Stimulated activated CD4-positive, alpha-beta T cell treated with anti-CD3 and anti-CD28 coated beads, Interleukin-4, amount 100 ng/mL, for 1 hour (primary cell): ENCODE data around the gene DPH1.

Experiments used
- DNase-seq: peaks from one replicate; pipeline ENCODE4 v3.0.0-alpha.2; 2020

Gene DPH1

DNA sequence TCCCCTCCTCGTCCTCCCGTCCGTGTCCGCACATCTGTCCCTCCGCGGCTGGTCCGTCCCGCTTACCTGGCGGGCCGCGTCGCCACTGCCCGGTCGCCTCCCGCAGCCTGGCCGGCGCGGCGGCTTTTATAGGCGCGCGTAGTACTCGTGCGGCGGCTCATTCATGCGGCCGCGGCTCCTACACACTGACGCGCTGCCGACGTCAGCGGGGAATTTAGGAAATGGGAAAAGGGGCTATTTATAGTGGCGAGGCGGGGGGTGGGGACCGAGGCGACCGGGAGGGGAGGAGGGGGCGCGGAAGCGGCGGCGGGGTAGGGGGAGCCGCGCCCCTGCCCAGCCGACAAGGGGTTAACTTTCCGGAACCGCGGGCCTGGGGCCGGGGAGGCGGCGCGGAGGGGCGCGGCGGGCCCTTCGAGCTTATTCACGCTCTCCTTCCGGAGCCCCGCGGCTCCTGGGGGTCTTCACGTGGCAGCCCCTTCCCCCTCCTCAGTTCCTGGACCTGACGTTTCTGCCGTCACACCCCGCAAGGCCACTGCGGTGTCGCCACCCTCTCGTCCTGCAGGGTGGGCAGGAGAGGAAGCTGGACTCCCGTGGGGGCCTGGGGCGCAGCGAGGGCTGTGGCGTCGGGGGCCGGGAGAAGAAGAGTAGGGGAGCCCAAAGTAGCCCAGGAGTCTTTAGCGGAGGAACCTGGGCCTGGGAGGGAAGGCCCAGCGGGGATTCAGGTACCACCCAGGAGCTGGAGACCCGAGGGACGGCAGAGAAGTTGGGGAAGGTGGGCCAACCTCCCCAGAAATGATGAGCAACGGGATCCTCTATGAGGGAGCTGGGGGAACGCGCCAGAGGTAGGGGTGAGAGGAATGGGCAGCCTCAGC is 21.3 kb downstream of the DPH1 start:
- no peak for DNase-seq

DNA sequence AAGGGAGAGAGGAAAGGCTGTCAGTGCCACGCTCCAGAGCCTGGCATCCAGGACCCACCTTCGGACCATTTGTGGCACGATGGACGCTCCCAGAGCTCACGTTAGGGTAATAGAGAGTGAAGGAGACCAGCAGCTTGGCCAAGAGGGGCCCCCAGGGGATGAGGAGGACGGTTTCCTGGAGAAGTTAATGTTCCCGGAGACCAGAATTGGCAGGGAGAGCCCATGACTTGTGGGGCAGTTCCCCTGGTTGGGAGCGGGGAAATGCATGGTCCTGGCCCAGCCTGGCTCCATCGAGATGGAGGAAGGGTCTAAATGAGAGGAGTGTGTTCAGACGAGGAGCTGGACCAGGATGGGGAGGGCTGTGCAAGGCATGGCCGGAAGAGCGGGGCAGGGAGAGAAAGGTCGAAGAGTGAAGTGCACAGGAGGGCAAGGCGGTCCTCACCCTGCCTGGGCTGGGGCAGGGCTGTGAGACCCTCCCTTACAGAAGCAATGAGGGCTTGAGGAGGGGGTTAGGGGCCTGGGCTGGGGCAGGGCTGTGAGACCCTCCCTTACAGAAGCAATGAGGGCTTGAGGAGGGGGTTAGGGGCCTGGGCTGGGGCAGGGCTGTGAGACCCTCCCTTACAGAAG is 22.1 kb downstream of the DPH1 start:
- DNase-seq = no peak

DNA sequence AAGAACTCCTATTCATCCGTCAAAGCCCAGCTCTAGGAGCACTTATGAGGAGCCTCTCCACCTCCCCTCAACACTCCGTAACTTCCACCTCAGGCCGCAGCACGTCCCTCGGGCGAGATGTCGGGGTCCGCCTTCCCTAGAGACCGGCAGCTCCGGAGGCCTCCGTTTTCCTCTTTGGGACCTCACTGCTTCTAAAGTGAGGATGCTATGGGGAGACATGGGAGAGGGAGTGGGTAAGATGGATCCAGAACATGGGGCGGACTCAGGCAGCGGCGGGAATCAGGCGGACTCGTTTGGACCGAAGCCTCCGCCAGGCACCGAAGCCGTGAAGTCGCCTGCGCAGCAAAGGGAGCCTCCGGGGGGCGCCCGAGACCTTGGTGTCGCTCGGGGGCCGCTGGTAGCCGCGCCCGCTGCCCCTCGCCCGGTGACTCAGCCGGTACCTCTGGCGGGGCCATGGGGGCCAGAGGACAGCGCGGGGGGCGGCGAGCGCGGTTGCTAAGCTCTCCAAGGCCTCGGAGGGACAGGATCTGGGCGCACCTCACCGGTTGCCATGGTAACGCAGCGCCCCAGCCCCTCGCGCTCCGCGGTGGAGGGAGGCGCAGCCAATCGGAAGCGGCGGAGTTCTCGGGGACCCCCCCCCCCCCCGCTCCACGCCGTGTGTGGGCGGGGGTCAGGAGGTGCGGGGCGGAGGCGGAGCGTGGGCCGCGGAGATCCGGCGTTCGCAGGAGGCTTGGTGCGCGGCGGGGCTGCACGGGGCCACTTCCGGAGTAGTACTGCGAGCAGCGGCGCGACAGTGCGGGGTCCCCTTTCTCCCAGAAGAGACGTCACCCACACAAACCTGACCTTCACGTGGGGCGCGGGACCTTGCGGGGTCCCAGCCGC is 23.7 kb downstream of the DPH1 start:
- DNase-seq = peak; percentile 82

DNA sequence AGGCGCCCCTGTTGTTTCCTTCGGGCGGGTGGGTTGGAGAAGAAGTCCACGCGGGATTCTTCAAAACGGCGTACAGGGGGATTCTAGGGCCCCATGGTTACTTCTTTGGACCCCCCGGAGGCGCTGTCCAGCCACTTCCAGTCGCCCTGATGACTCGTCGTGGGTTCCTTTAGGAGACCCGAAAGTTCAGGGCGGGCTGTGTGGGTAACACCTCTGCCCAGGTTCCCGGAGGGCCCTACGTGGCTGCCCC is 24.2 kb downstream of the DPH1 start:
- DNase-seq = no peak

DNA sequence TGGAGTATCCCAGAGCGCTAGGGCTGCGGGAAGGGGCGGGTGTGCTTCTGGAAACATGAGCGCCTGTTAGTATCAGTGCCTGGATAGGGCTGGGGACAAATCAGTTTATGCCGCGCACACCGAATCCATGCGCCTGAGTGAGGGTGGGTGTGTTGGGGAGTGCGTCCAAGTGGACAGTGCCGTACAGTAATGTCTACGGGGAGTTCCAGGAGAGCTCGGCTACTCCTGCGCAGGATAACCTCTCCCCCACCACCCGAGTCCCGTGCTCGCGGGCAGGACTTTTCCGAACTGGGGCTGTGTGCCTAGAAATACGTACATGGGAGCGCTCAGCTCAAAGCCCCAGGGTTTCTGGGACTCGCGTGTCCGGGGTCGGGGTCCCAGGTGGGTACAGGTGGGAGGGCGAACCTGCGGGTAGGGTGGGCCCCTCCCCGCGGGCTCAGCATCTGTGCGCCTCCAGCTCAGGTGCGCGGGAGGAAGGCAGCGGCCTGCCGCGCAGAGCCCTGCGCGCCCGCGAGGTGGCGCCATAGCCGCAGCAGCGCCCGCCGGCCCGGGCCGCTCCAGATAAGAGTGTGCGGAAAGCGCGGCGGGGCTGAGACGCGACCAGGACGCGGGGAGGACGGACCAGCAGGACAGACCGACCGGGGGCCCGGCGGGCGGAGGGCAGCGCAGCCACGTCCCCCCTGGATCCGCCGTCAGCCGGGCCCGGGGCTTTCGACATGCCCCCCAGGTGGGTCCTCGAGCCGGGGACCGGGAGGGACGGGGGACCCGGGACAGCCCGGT is 24.7 kb downstream of the DPH1 start, which contains the start of gene HIC1:
HIC1 (plus strand) TSS at position 592 of the 780 bp plus-strand sequence. CDS start 1,588 bp downstream, outside the sequence.
- peak; percentile 82 for DNase-seq

DNA sequence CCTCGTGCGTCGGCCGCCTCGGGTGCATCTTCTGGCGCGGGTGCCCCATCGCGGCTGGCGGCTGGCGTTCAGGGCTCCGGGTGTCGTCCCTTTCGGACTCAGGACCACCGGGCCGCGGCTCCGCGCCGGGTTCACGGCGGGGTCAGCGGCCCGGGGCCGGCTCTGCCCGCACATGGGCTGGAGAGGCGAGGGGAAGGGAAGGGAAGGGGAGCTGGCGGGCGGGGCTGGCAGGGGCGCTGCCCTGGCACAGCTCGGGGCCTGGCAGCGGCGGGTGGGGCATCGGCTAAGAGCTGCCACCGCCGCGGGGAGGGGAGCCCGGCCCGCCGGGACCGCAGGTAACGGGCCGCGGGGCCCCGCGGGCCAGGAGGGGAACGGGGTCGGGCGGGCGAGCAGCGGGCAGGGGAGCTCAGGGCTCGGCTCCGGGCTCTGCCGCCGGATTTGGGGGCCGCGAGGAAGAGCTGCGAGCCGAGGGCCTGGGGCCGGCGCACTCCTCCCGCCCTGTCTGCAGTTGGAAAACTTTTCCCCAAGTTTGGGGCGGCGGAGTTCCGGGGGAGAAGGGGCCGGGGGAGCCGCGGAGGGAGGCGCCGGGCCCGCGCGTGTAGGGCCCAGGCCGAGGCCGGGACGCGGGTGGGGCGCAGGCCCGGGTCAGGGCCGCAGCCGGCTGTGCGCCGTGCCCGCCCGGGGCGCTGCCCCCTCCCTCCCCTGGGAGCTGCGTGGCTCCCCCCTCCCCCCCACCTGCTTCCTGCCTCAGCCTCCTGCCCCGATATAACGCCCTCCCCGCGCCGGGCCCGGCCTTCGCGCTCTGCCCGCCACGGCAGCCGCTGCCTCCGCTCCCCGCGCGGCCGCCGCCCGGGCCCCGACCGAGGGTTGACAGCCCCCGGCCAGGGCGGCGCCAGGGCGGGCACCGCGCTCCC is 25.6 kb downstream of the DPH1 start:
- DNase-seq = peak; percentile 55

DNA sequence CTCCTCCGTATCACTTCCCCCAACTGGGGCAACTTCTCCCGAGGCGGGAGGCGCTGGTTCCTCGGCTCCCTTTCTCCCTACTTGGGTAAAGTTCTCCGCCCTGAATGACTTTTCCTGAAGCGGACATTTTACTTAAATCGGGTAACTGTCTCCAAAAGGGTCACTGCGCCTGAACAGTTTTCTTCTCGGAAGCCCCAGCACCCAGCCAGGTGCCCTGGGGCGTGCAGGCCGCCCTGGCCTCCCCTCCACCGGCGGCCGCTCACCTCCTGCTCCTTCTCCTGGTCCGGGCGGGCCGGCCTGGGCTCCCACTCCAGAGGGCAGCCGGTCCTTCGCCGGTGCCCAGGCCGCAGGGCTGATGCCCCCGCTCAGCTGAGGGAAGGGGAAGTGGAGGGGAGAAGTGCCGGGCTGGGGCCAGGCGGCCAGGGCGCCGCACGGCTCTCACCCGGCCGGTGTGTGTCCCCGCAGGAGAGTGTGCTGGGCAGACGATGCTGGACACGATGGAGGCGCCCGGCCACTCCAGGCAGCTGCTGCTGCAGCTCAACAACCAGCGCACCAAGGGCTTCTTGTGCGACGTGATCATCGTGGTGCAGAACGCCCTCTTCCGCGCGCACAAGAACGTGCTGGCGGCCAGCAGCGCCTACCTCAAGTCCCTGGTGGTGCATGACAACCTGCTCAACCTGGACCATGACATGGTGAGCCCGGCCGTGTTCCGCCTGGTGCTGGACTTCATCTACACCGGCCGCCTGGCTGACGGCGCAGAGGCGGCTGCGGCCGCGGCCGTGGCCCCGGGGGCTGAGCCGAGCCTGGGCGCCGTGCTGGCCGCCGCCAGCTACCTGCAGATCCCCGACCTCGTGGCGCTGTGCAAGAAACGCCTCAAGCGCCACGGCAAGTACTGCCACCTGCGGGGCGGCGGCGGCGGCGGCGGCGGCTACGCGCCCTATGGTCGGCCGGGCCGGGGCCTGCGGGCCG is 26.5 kb downstream of the DPH1 start:
- peak; percentile 56 for DNase-seq

DNA sequence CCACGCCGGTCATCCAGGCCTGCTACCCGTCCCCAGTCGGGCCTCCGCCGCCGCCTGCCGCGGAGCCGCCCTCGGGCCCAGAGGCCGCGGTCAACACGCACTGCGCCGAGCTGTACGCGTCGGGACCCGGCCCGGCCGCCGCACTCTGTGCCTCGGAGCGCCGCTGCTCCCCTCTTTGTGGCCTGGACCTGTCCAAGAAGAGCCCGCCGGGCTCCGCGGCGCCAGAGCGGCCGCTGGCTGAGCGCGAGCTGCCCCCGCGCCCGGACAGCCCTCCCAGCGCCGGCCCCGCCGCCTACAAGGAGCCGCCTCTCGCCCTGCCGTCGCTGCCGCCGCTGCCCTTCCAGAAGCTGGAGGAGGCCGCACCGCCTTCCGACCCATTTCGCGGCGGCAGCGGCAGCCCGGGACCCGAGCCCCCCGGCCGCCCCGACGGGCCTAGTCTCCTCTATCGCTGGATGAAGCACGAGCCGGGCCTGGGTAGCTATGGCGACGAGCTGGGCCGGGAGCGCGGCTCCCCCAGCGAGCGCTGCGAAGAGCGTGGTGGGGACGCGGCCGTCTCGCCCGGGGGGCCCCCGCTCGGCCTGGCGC is 27.3 kb downstream of the DPH1 start:
- DNase-seq = no peak

DNA sequence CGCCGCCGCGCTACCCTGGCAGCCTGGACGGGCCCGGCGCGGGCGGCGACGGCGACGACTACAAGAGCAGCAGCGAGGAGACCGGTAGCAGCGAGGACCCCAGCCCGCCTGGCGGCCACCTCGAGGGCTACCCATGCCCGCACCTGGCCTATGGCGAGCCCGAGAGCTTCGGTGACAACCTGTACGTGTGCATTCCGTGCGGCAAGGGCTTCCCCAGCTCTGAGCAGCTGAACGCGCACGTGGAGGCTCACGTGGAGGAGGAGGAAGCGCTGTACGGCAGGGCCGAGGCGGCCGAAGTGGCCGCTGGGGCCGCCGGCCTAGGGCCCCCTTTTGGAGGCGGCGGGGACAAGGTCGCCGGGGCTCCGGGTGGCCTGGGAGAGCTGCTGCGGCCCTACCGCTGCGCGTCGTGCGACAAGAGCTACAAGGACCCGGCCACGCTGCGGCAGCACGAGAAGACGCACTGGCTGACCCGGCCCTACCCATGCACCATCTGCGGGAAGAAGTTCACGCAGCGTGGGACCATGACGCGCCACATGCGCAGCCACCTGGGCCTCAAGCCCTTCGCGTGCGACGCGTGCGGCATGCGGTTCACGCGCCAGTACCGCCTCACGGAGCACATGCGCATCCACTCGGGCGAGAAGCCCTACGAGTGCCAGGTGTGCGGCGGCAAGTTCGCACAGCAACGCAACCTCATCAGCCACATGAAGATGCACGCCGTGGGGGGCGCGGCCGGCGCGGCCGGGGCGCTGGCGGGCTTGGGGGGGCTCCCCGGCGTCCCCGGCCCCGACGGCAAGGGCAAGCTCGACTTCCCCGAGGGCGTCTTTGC is 28.0 kb downstream of the DPH1 start:
- DNase-seq = no peak

DNA sequence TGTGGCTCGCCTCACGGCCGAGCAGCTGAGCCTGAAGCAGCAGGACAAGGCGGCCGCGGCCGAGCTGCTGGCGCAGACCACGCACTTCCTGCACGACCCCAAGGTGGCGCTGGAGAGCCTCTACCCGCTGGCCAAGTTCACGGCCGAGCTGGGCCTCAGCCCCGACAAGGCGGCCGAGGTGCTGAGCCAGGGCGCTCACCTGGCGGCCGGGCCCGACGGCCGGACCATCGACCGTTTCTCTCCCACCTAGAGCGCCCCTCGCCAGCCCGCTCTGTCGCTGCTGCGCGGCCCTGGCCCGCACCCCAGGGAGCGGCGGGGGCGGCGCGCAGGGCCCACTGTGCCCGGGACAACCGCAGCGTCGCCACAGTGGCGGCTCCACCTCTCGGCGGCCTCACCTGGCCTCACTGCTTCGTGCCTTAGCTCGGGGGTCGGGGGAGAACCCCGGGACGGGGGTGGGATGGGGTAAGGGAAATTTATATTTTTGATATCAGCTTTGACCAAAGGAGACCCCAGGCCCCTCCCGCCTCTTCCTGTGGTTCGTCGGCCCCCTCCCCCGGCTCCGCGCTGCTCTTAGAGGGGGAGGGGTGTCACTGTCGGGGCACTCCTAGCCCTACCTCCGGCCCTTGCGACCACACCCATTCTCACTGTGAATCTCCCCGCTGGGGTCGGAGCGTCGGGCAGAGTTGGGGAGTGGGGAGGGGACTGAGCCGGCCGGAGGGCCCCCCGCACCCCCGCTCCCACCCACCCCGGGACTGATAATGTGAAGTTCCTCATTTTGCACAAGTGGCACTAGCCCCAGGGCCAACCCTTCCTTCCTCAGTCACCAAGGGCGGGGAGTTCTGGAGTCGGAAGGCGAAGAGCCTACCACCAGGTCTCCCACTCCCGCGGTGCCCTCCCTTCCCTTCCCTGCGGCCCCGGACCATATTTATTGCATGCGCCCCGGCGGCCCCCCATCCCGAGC is 28.9 kb downstream of the DPH1 start:
- DNase-seq = peak; percentile 71

DNA sequence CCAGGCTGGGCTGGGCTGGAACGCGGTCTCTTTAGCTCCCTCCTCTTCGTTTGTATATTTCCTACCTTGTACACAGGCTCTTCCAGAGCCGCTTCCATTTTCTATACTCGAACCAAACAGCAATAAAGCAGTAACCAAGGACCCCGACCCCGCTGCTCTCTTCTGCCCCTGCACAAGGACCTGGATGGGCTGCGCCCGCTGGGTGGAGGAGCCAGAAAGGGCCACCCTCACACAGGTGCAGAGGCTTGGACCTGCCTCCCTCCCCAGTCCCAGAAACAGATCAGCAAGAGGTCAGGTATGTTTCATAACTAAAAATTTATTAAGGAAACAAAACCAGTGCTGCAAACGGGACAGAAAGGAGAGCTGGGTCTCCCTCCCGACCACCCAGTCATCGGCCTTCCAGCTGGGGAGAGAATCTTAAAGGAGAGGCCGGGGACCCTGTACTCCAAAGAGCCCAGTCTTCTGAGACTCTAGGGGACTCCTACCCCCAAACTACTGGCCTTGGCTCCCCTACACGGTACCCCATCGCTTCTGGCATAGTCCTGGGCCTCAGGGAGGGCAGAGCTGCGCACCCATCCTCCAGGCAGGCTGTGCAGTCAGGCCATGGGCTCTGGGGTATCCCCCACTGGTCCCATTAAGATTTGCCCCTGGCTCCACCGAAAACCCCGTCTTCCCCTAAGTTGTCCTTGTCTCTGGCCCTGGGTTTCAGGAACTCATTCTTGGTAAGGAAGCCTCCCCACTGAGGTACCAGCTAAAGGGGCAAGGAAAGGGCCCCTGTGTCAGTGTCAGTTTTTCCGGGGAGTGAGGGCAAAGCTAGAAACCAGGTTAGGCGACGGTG is 29.8 kb downstream of the DPH1 start:
- no peak for DNase-seq

DNA sequence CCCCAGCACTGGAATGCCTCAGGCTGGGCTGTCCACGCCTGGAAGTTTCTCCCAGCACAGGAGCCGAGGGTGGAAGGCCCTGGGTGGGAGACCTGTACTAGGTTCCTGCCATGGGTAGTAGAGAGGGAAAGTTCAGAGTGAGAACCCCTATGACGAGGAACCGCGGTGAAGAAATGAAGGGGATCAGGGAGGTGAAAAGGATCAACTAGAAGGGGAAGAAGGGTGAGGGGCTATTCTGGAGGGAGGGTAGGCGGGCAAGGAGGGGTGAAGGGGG is 30.4 kb downstream of the DPH1 start:
- no peak for DNase-seq

DNA sequence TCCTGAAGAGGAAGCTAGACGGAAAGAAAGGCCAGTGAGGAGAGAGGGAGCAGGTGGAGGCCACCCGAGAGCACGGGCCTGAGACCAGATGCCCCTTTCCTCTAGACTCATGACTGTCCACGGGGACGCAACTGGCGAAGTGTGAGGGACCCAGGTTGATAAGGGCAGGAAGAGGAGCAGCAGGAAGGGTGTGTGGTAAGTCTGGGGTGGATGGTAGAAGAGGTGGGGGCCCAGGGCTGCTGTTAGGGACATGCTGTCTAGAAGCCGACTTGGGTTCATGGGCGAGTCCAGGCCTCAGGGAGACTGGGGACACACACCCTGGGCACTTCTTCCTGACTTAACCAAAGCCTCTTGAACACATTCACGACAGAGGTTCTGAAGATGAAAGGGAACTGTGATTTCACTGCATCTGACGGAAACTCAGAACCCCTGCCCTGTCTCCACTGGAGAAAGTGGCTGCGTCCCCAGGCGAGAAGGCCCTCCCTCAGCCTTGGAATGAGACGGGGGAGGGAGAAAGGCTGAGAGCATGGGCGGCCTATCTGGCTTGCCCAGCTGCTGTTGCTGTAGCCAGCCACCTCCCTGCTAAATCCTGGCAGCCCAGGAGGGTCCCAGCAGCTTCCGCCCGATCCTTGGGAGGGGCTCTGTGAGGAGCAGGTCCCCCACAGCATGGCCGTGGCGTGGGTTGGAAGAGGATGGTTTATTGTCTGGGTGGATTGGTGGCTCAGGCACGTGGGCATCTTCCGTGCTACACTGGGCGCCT is 30.9 kb downstream of the DPH1 start:
- no peak for DNase-seq

DNA sequence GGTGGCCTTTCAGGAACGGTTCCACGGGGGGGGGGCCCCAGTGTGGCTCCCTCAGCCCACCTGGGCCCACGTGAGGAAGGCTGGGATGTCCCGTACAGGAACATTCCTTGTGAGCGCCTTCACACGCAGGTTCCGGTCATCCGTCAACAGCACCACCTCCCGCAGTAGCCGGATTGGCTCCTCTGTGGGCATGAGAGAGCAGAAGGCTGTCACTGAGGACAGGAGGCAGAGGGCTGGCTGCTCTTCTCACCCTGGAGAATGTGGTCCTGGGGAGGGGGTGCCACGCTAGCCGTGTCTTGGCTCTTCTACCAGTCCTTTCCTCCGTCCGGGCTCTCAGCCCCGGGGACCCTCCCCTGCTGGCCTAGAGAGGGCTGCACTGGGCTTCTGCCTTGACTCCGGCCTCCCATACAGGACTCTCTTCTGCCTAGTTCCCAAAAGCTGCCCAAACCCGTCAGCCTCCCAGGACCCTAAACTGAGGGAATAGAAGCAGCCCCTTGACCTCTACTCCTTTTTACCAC is 31.5 kb downstream of the DPH1 start:
- no peak for DNase-seq

DNA sequence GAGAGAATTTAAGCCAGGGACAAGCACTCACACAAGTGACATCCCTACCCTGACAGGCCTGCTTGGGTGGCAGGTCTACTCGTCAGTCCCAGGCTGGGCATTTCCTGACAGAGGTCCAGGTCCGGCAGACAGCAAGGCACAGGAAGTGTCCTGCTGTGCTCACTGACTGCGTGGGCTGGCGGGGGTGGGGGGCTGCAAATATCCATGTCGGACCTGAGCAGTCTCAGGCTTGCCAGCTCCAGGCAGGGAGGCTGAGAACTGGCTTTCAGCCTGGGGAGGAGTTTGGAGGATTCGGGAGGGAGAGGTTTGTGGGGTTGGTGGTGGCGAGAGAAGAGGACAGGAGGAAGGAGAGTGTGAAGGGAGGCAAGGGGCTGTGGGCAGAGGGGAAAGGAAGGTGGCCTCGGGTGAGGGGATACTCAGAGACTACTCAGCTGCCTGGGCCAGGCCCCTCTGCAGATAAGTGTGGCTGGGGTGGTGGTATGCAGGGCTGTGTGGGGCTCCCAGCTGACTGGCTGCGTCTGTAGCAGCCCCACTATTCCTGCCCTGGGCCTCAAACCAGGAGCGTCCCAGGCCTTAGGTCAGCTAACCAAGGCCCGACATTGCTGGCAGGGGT is 32.7 kb downstream of the DPH1 start:
- DNase-seq = no peak
